H1 (cell line): ENCODE measurements around the gene RIN3. TPM values are rescaled to one million over a fixed set of nuclear protein-coding genes. Genes with fewer than 3 reads are reported as not detected.

Experiments
- CTCF ChIA-PET: fragments of 300-600 bp; sonication (Branson Sonifier 250); formaldehyde crosslinking; loops from one replicate; lab custom pipeline; 2021; ENCODE audit not compliant: partially characterized antibody; lab: Charles Lee
- POLR2A ChIA-PET: fragments of 300-600 bp; sonication (Branson Sonifier 250); formaldehyde crosslinking; loops from one replicate; lab custom pipeline; 2021; ENCODE audit warnings: inconsistent platforms; ENCODE audit not compliant: partially characterized antibody; lab: Charles Lee
- DNase-seq, 2 experiments: peaks; one replicate each; pipeline versions ENCODE4 v3.0.0 to v3.0.0-alpha.2; 2010 to 2022; ENCODE audit warnings: low spot score in 2 of 2, low read depth in 1 of 2, mixed read lengths in 1 of 2
- FAIRE-seq: peaks from 2 replicates; lab custom pipeline; 2011; peaks lifted over from hg19 to GRCh38; lab: Jason Lieb, UNC
- H2AFZ ChIP-seq: 2 replicates; pipeline ENCODE4 v1.8.1; 2012; ENCODE audit warnings: low read length, inconsistent platforms
- H2AK5ac ChIP-seq: 2 replicates; pipeline ENCODE4 v1.6.1; 2013; ENCODE audit warnings: low read depth, low read length
- H2BK120ac ChIP-seq: replicated peaks from 2 replicates; pipeline ENCODE3; 2013; ENCODE audit warnings: low read depth, low read length, inconsistent platforms
- H2BK12ac ChIP-seq: 2 replicates; pipeline ENCODE4 v1.6.1; 2013; ENCODE audit warnings: low read depth, low read length
- H2BK15ac ChIP-seq: 2 replicates; pipeline ENCODE4 v1.6.1; 2013; ENCODE audit warnings: low read length
- H2BK20ac ChIP-seq: 2 replicates; pipeline ENCODE4 v1.6.1; 2013; ENCODE audit warnings: low read length
- H2BK5ac ChIP-seq: 2 replicates; pipeline ENCODE4 v1.6.1; 2013; ENCODE audit warnings: low read depth, low read length
- H3K14ac ChIP-seq: 2 replicates; pipeline ENCODE4 v1.6.1; 2013; ENCODE audit warnings: inconsistent platforms; ENCODE audit not compliant: insufficient read length
- H3K18ac ChIP-seq: 2 replicates; pipeline ENCODE4 v1.6.1; 2013; ENCODE audit warnings: low read length; ENCODE audit errors: extremely low read depth
- H3K23ac ChIP-seq: 2 replicates; pipeline ENCODE4 v1.6.1; 2013; ENCODE audit warnings: inconsistent platforms; ENCODE audit not compliant: insufficient read length
- H3K23me2 ChIP-seq: 2 replicates; pipeline ENCODE4 v1.6.1; 2013; ENCODE audit warnings: low read depth, low read length
- H3K27ac ChIP-seq: 2 replicates; pipeline ENCODE4 v1.6.1; 2011; ENCODE audit warnings: low read depth, low read length, inconsistent platforms
- H3K27me3 ChIP-seq, 4 experiments: replicated peaks in 1 of 4; 1 replicate in 1 of 4; 2 replicates in 3 of 4; pipeline versions ENCODE4 v1.6.1 to v1.8.1; 2011 to 2013; ENCODE audit warnings: low read length in 3 of 4, mild to moderate bottlenecking in 3 of 4, inconsistent platforms in 2 of 4, mixed read lengths in 2 of 4, moderate library complexity in 1 of 4; ENCODE audit not compliant: control insufficient read depth in 3 of 4, insufficient read depth in 3 of 4; ENCODE audit errors: extremely low read depth in 1 of 4
- H3K36me3 ChIP-seq, 4 experiments: 2 replicates each; pipeline versions ENCODE4 v1.6.1 to v1.8.1; 2011 to 2013; ENCODE audit warnings: mild to moderate bottlenecking in 4 of 4, low read length in 3 of 4, moderate library complexity in 2 of 4, control low read depth in 1 of 4, inconsistent platforms in 1 of 4; ENCODE audit not compliant: insufficient read depth in 4 of 4, control insufficient read depth in 2 of 4
- H3K4ac ChIP-seq: replicated peaks from 2 replicates; pipeline ENCODE3; 2013; ENCODE audit warnings: low read length, low read depth, mixed read lengths, inconsistent platforms; ENCODE audit not compliant: insufficient read length
- H3K4me1 ChIP-seq, 4 experiments: replicated peaks in 1 of 4; 1 replicate in 1 of 4; 2 replicates in 3 of 4; pipeline versions ENCODE4 v1.6.1 to v1.8.1; 2011 to 2013; ENCODE audit warnings: low read length in 3 of 4, inconsistent platforms in 2 of 4, mixed read lengths in 1 of 4; ENCODE audit not compliant: insufficient read depth in 4 of 4, control insufficient read depth in 3 of 4
- H3K4me2 ChIP-seq, 2 experiments: 2 replicates each; pipeline versions ENCODE4 v1.6.1 to v1.8.1; 2011 to 2013; ENCODE audit warnings: low read depth in 2 of 2, low read length in 2 of 2, control low read depth in 1 of 2, inconsistent platforms in 1 of 2, mild to moderate bottlenecking in 1 of 2; ENCODE audit not compliant: insufficient read depth in 1 of 2
- H3K4me3 ChIP-seq, 4 experiments: fragments of 200-600, 300-600 bp in 1 of 4; sonication (generic), shearing (Covaris generic), sonication (Bioruptor Twin) in 1 of 4; 2 replicates each; pipeline versions ENCODE4 v1.5.1 to v1.8.1; 2011 to 2016; ENCODE audit warnings: low read length in 4 of 4, low read depth in 3 of 4, control low read depth in 2 of 4, inconsistent platforms in 2 of 4, mild to moderate bottlenecking in 2 of 4, mixed read lengths in 1 of 4, moderate library complexity in 1 of 4; ENCODE audit not compliant: insufficient read depth in 2 of 4; ENCODE audit errors: extremely low read depth in 1 of 4
- H3K56ac ChIP-seq: replicated peaks from 2 replicates; pipeline ENCODE3; 2013; ENCODE audit warnings: low read depth, mild to moderate bottlenecking, mixed read lengths, low read length, inconsistent platforms; ENCODE audit not compliant: insufficient read length
- H3K79me1 ChIP-seq: 2 replicates; pipeline ENCODE4 v1.6.1; 2013; ENCODE audit warnings: low read depth, low read length, control low read depth
- H3K79me2 ChIP-seq, 2 experiments: 2 replicates each; pipeline versions ENCODE4 v1.6.1 to v1.8.1; 2012 to 2013; ENCODE audit warnings: low read length in 2 of 2, mild to moderate bottlenecking in 2 of 2, inconsistent platforms in 1 of 2; ENCODE audit not compliant: insufficient read depth in 2 of 2, control insufficient read depth in 1 of 2
- H3K9ac ChIP-seq, 4 experiments: replicated peaks in 1 of 4; 1 replicate in 1 of 4; 2 replicates in 3 of 4; pipeline versions ENCODE4 v1.6.1 to v1.8.1; 2011 to 2013; ENCODE audit warnings: low read depth in 3 of 4, low read length in 3 of 4, control low read depth in 2 of 4, mild to moderate bottlenecking in 2 of 4, moderate library complexity in 2 of 4, inconsistent platforms in 1 of 4; ENCODE audit errors: extremely low read depth in 1 of 4
- H3K9me3 ChIP-seq, 2 experiments: 2 replicates each; pipeline versions ENCODE4 v1.6.1 to v1.8.1; 2012 to 2013; ENCODE audit warnings: mild to moderate bottlenecking in 2 of 2, moderate library complexity in 2 of 2, control low read depth in 1 of 2, inconsistent platforms in 1 of 2, low read depth in 1 of 2, low read length in 1 of 2, mixed read lengths in 1 of 2; ENCODE audit not compliant: insufficient read depth in 2 of 2
- H4K20me1 ChIP-seq, 2 experiments: replicated peaks in 1 of 2; 2 replicates each; pipeline versions ENCODE3 to v1.8.1; 2011 to 2013; ENCODE audit warnings: inconsistent platforms in 2 of 2, low read length in 2 of 2, mild to moderate bottlenecking in 1 of 2; ENCODE audit not compliant: insufficient read depth in 2 of 2, control insufficient read depth in 1 of 2
- H4K5ac ChIP-seq: 2 replicates; pipeline ENCODE4 v1.6.1; 2013; ENCODE audit warnings: low read length, low read depth, mixed read lengths, inconsistent platforms; ENCODE audit not compliant: insufficient read length
- H4K8ac ChIP-seq: 2 replicates; pipeline ENCODE4 v1.8.0; 2013; ENCODE audit warnings: mild to moderate bottlenecking, moderate library complexity, low read length, inconsistent platforms; ENCODE audit not compliant: insufficient read depth; ENCODE audit errors: extremely low read depth
- H4K91ac ChIP-seq: replicated peaks from 2 replicates; pipeline ENCODE3; 2013; ENCODE audit warnings: low read length, mixed read lengths, inconsistent platforms; ENCODE audit not compliant: insufficient read length
- GTF2F1 ChIP-seq: IDR thresholded peaks from 2 replicates; pipeline ENCODE4 v1.6.1; 2012; ENCODE audit warnings: low read depth, low read length, improper control_type of control experiment, borderline replicate concordance
- RAD21 ChIP-seq, 2 experiments: IDR thresholded peaks in 1 of 2; conservative IDR thresholded peaks in 1 of 2; 2 replicates each; pipeline ENCODE4 v1.6.1; 2011; ENCODE audit warnings: low read depth in 2 of 2, low read length in 2 of 2, improper control_type of control experiment in 1 of 2, inconsistent platforms in 1 of 2, mild to moderate bottlenecking in 1 of 2, moderate library complexity in 1 of 2
- RNF2 ChIP-seq: fragments of 200-900, 300-1000 bp; sonication (generic); IDR thresholded peaks from 2 replicates; pipeline ENCODE4 v1.7.1; 2016; ENCODE audit warnings: borderline replicate concordance, low read depth, mild to moderate bottlenecking, antibody characterized with exemption, low read length; ENCODE audit not compliant: poor library complexity, severe bottlenecking; ENCODE audit errors: missing control alignments
- SIX5 ChIP-seq: IDR thresholded peaks from 2 replicates; pipeline ENCODE4 v1.6.1; 2011; ENCODE audit warnings: mild to moderate bottlenecking, low read depth, low read length
- WGBS, 2 experiments: shearing (Covaris generic) in 1 of 2; methylation state at CpG; one replicate each; pipeline versions ENCODE4 v1.1.6 to v1.1.7; 2013 to 2015; ENCODE audit warnings: low lambda C conversion rate in 2 of 2, mixed read lengths in 2 of 2, inconsistent platforms in 1 of 2, low coverage in 1 of 2, missing lambda C conversion rate in 1 of 2; ENCODE audit not compliant: insufficient replicate concordance in 2 of 2, insufficient coverage in 1 of 2, insufficient read length in 1 of 2; ENCODE audit errors: extremely low coverage in 1 of 2, missing lambda C conversion rate in 1 of 2; 5-methylcytosine and 5-hydroxymethylcytosine counted together
- polyA plus RNA-seq, 7 experiments: library from polyadenylated mRNA; depleted of rRNA in 3 of 7; stranded (reverse) in 5 of 7; unstranded in 2 of 7; fragments of >200 nt in 5 of 7; fragments of 200-250 nt in 2 of 7; gene quantifications; 1 replicate in 5 of 7; 2 replicates in 1 of 7; 4 replicates in 1 of 7; pipeline versions ENCODE4 v1.2.1 to v1.2.3, GENCODE V29; 2011 to 2013; ENCODE audit warnings: missing spikeins in 2 of 7, mixed read lengths in 2 of 7
- total RNA-seq: library from RNA; stranded (reverse); fragmentation: NEBNext Ultra II Directional; extraction: Animal tissue kit (Norgen Biotek cat#: 25700); gene quantifications from 2 replicates; pipeline ENCODE4 v1.2.1, GENCODE V29; 2021

RIN3 gene
- total and polyA plus RNA-seq, 2 of the 8 experiments (the other 6 are each of a cell fraction or from before 2014, with no cell fraction given) = 0.59 to 1.5 TPM

- H3K27ac ChIP-seq = no peak overlapping the region
- no peak overlapping the region for H3K4me2 ChIP-seq
- no peak overlapping the region for H2BK120ac ChIP-seq
- no peak overlapping the region for H2BK20ac ChIP-seq
- POLR2A ChIA-PET = no interaction called here
- H3K79me2 ChIP-seq = no peaks in the 10 kb centered on the region
- H3K4me1 ChIP-seq = no peaks in the 10 kb centered on the region; a peak in 1 of 7 replicates
- H3K23ac ChIP-seq = no peak overlapping the region
- no peaks in the 10 kb centered on the region for H3K36me3 ChIP-seq
- no peak overlapping the region for H4K5ac ChIP-seq
- no peaks in the 10 kb centered on the region for H3K27me3 ChIP-seq
- no peak overlapping the region for H3K14ac ChIP-seq
- no peak for FAIRE-seq
- H2AK5ac ChIP-seq = no peak overlapping the region
- H2AFZ ChIP-seq = no peak overlapping the region
- H3K4me3 ChIP-seq = no peak overlapping the region
- CTCF ChIA-PET = interaction anchor here (1.1 to 1.2 kb wide), 2 partner anchors 34 to 107 kb away, joined by 3 read pairs; no protein-coding TSS in a partner anchor
- H3K9me3 ChIP-seq = peaks cover 2 to 4% of the 10 kb centered on the region in 2 experiments; a peak in 2 of 4 replicates
- H3K23me2 ChIP-seq = no peaks in the 10 kb centered on the region
- H3K9ac ChIP-seq = no peak overlapping the region
- no peak overlapping the region for H3K56ac ChIP-seq
- no peak overlapping the region for H4K91ac ChIP-seq
- no peak for DNase-seq
- H2BK5ac ChIP-seq = no peak overlapping the region
- H4K20me1 ChIP-seq = no peaks in the 10 kb centered on the region
- H3K18ac ChIP-seq = no peak overlapping the region
- H4K8ac ChIP-seq = no peak overlapping the region
- no peak overlapping the region for H2BK12ac ChIP-seq
- H2BK15ac ChIP-seq = no peak overlapping the region
- no peak overlapping the region for H3K4ac ChIP-seq
- H3K79me1 ChIP-seq = 0 out of 2 replicates have a peak, but pooled peaks cover 2% of the 10 kb centered on the region
- 88% methylated on average over 2 of the region's 2 CpGs; no CpG with 5 or more reads in 1 of the 2 experiments for WGBS, 2 experiments
- TF ChIP-seq SIX5 (no peak), RAD21 (IDR thresholded peaks at IDR 0.05 in 1 of 2, conservative IDR thresholded peaks at IDR 0.05 in 1 of 2; ENCODE audit: low read depth in 2 of 2, low read length in 2 of 2) (no peak), RNF2 (no peak), GTF2F1 (no peak)
Observed at GRCh38 chr14:92579244-92579936, 65.8 kb downstream of the RIN3 start.
